Limb (tissue), 2 donors: ENCODE results near the gene VASP.
A peak's percentile ranks its signal among the peaks of the same experiment; 100 is the strongest.

Source experiments
- DNase-seq, 2 donors: peaks; one replicate each; pipeline ENCODE4 v3.0.0-alpha.2; 2016; ENCODE audit errors: extremely low spot score in 2 of 2

The VASP gene

DNA sequence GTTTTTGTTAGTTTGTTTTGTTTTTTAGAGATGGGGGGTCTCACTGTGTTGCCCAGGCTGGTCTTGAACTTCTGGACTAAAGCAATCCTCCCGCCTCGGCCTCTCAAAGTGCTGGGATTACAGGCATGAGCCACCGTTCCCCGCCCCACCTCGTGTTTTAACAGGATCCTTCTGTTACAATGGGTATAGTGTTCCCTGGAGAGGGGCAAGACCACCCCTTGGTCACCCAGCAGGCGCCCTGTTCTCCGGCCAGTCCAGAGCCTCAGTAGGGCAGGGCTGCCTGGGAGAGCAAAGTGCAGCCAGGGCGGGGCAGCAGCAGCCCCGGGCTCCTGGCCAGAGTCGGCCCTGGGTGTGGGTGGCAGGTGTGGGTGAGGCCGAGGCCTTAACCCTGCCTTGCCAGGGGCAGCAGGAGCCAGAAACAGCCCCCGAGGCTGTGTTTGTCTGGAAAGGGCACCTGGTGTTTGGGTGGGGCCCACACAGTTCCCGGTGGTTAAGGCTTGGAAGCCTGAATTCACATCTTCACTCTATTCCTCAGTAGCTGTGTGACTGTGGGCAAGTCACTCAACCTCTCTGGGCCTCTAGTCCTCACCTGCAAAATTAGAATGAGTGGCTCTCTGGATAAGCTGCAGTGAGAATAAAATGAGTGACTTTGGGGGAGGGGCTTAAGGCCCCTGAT lies 7.2 kb downstream of the VASP start:
- no peak for DNase-seq

DNA sequence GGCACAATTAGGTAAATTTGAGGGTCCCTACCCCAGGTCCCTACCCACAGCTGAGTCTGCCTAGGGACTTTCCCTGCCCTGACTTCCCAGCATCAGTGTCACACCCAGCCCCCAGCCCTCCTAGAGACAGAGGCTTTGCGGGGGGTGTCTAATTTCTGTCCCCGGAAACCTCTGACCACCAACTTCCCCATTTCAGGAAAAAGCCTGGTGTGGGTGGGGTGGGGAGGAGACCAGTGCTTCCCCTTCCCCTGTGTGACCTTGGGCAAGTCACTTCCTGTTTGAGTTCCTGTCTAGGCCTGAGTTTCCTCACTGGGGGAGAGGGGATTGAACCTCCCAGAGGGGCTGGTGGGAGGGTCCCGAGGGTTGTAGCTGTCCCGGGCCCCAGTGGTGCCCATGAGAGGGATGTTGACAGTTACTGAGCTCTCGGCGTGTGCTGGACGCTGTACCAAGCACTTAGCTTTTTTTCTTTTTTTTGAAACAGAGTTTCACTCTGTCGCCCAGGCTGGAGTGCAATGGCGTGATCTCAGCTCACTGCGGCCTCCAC lies 7.9 kb downstream of the VASP start:
- DNase-seq: no peak

DNA sequence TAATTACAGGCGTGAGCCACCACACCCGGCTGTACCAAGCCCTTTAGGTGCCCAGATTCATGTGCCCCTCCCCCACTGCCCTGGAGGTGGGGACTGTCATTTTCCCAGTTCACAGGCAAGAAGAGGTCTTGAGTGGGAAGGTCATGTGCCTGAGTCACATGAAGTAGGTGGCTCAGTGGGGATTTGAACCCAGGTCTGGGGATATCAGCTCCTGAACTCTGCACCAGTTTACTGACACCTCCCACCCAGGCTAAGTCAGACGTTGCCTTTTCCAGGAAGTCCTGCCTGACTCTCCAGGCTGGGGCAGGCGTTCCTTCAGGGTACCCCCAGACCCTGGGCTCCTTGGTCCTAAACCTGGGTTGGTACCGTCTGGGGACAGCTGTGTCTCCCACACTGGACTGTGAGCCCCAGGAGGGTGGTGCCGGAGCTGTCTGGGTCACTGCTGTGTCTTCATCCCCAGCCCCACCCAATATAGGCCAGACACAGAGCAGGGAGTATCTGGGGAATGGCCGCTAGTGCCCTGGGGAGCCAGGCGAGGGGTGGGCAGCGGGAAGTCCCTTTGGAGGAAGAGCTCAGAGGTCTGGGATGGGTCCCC lies 8.6 kb downstream of the VASP start:
- no peak for DNase-seq

DNA sequence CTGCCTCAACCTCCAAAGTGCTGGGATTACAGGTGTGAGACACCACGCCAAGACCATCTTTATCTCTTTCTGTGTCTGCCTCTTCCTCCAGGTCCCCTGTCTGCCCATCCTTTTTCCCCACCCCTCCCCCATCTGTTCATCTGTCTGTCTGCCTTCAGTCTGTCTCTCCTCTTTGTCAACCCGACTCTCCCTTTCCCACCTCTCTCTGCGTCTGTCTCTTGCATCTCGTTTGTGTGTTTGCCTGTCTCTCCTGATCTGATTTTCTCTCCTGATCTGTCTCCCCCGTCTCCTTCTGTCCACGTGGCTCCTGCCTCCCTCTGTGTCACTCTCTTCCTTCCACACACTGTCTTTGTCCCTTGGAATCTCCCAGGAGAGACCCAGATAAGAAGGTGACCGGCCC lies 10.0 kb downstream of the VASP start:
- DNase-seq: no peak

DNA sequence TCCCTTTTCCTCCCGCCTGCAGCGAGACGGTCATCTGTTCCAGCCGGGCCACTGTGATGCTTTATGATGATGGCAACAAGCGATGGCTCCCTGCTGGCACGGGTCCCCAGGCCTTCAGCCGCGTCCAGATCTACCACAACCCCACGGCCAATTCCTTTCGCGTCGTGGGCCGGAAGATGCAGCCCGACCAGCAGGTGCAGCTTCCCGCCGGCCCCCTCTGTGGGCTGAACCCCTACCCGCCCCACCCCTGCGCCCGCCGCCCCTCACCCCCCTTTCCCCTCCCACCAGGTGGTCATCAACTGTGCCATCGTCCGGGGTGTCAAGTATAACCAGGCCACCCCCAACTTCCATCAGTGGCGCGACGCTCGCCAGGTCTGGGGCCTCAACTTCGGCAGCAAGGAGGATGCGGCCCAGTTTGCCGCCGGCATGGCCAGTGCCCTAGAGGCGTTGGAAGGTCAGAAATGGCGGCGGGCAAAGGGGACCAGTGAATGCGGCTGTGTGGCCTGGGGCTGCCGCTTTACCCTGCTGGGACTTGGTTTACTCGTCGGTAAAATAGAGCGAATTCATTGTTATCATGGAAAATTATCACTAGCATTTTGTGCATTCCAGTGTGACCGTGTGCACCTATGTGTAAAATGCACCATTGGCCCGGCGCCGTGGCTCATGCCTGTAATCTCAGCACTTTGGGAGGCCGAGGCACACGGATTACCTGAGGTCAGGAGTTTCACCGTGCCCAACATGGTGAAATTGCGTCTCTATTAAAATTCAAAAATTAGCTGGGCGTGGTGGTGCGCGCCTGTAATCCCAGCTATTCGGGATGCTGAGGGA lies 10.6 kb downstream of the VASP start:
- DNase-seq: no peak

DNA sequence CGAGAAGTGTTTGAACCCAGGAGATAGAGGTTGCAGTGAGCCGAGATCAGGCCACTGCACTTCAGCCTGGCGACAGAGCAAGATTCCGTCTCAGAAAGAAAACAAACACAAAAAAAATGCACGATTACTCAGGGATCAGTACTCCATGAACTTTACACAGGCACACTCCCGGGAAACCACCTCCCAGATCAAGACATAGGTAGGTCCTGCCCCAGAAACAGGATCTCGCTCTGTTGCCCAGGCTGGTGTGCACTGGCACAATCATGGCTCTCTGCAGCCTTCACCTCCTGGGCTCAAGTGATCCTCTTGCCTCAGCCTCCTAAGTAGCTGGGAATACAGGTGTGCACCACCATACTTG lies 11.2 kb downstream of the VASP start:
- no peak for DNase-seq

DNA sequence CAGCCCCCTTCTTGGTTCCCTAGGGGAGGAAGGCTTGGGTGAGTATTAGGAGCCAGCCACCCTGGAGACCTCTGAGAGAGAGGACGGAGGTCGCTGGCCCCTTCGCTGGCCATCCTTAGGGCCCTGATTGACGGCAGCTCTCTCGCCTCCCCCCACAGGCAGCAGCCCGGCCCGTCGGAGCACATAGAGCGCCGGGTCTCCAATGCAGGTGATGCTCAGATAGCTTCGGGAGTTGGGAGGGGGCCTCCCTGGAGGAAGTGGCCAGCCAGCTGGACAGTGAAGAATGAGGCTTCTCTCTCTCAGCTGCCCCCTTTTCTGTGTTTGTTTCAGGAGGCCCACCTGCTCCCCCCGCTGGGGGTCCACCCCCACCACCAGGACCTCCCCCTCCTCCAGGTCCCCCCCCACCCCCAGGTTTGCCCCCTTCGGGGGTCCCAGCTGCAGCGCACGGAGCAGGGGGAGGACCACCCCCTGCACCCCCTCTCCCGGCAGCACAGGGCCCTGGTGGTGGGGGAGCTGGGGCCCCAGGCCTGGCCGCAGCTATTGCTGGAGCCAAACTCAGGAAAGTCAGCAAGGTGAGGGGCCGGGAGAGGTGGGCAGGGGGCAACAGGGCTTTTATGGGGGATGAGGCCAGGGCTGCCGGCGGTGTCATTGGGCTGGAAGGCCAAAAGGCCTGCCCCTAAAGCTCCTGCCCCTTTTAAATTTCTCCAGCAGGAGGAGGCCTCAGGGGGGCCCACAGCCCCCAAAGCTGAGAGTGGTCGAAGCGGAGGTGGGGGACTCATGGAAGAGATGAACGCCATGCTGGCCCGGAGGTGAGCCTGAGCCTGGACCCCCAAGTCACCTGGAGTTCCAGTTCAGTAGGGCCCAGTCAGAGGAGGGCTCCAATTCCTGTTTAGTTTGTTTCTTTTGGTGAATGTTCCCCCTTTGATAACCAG lies 15.0 kb downstream of the VASP start:
- DNase-seq: no peak

DNA sequence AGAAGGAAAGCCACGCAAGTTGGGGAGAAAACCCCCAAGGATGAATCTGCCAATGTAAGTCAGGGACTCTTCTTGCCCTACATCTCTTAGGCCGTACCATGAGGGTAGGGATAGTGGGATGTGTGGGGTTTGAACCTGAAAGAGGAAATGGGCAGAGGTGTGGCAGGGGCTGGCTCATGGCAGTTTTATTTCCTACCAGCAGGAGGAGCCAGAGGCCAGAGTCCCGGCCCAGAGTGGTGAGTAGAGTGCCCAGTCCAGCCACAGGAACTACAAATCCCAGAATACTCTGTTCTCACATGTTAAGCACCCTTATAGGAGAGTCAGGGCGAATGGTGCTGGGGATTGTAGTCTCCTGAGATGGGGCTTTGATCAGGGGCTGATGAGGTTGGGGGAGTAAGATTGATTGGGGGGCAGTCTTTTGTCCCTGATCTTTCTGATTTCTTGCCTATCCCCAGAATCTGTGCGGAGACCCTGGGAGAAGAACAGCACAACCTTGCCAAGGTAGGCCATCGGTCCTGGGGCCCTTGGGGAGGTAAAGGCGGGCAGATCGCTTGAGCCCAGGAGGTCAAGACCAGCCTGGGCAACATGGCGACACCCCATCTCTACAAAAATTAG lies 16.5 kb downstream of the VASP start:
- DNase-seq: peak; percentile 83 to 90

DNA sequence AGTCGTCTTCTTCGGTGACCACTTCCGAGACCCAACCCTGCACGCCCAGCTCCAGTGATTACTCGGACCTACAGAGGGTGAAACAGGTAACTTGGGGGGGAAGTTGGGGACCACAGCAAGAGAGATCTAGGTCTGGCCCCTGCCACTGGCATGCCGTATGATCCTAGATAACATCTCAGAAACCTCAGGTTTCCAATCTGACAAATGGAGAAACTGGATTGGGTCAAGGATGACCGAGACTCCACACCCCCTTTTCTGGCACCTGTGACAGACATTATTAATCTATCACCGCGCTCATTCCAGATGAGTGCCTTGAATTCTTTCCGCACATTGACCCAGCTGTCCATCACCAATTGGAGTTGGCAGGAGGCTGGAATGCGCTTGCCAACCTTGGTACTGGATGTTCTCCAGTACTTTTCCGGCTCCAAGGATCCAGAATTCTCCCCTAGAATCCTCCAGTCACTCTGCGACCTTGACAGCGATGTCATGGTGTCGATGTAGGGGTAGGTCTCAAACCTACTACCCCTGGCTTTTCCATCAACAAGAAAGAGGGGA lies 17.4 kb downstream of the VASP start:
- no peak for DNase-seq

DNA sequence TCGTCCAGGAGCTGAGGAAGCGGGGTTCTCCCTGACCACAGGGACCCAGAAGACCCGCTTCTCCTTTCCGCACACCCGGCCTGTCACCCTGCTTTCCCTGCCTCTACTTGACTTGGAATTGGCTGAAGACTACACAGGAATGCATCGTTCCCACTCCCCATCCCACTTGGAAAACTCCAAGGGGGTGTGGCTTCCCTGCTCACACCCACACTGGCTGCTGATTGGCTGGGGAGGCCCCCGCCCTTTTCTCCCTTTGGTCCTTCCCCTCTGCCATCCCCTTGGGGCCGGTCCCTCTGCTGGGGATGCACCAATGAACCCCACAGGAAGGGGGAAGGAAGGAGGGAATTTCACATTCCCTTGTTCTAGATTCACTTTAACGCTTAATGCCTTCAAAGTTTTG lies 18.9 kb downstream of the VASP start:
- DNase-seq: peak in 1 of 2 donors; percentile 61

DNA sequence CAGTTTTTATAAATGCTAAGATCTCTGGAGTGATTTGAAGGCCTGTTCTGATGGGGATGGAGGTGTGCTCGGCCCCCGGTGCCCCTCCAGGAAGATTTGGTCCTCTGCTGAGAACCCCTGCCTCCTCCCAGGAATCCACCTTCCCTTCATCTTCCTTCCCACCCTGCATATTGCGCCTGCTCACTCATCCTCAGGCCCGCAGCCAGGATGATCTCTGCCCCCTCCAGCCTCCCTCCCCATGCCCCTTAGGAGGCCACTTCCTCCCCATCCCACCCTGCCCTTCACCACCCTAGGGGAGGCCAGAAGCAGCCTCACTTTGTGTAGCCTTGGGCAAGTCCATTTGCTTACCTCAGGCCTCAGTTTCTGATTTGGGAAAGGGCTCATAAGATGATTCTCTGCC lies 19.7 kb downstream of the VASP start:
- no peak for DNase-seq

DNA sequence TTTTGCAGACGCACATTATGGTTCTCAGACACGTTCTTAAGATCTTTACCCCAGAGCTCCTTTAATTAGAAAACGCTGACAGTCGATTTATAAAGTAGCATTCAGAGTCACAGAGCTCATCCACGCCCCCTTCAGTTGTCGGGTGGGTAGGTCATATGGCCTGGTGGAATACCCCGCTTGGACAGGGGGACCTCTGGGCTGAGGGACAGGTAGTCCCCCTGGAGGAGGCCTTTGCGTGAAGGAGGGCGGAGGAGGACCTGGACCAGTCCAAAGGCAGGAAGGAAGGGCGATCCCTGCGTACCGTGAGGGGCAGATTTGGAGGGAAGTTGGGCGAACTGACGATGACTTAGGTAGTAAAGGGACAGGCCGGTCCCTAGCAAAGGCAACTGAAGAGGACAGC lies 20.5 kb downstream of the VASP start:
- no peak for DNase-seq

DNA sequence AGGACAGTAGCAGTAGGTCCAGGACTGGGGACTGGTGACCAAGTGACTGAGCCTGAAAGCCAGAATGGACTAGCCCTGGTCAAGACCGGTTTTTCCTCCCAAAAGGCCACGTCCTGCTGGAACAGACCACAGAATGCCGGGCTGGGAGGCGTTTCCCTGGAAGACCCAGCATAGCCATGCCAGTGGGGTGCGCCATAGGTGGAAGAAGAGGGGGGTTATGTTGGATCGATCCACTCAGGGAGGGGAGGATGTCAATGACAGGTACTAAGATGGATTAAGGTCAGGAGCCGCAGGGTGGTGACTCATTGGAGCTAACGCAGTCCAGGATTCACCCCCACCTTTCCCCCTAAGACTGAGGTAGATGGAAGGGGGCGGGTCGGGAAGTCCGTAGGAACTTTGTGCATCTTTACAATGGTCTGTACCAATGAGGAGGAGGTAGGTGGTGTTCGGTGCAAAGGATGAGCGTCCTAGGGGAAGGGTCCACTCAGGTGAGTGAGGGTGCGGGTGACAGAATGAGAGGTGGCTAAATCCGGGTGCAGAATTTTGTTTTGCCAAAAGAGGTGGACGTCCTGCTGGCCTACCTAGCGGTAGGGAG lies 21.0 kb downstream of the VASP start:
- DNase-seq: no peak

DNA sequence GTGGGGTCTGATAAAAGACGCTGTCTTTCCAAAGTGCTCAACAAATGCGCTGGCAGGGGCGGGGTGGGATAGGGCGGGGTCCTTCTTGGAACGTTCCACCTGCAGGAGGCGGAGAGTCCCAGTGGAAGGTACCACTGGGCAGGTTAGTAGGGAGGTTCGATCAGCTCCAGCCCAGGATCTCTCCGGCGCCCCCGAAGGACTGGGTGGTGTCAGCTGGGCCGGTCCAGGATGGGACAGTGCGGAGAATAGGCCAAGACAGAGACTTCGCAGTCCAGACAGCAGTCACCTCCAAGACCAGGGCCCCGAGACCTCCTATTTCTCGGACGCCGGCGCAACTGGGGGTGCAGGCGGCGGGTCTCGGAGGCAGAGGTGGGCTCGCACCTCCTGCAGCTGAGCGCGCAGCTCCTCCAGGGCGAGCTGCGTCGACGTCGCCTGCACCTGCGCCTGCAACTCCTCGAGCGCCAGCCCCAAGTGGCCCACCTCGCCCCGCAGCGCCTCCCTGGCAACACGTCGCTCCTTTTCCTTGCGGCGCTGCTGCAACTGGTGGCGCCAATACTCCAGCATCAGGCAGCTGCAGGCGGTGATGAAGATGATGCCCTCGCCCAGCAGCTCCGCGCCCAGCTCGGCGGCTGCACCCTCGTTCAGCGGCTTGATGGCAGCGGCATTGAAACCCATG lies 21.6 kb downstream of the VASP start:
- DNase-seq: peak in 1 of 2 donors; percentile 60

DNA sequence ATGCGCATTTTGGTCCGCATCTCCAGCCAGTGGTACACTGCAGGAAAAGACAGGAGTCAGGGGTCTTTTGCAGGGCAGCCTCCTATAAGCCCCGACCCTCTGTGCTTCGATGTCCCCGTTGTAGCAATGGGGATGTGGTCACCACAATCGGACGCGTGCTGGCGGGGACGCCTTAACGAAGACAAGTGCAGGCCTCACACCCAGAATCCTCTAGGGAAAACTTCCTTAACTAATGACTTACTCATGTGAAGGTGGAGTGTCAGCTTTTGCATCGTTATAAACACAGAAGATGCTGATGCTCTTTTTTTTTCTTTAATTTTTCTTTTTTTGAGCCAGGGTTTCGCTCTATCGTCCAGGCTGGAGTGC lies 22.1 kb downstream of the VASP start:
- DNase-seq: no peak

DNA sequence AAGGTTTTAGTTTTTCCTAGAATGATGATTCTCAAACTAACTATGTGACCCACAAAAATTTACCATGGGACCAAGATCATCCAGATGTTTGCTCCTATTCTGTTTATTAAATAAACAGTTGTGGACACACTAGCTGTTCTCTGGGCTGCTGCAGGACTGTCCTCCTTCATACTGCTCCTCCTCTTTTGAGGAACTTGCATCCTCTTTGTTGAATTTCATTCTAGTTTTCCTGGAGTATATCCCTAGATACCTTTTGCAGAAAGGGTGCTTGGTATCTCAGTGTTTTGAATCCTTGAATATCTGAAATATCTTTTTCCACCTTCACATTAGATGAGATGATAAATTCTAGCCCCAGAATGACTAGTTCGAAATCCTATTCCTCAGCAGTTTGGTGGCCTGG lies 24.1 kb downstream of the VASP start:
- DNase-seq: no peak

DNA sequence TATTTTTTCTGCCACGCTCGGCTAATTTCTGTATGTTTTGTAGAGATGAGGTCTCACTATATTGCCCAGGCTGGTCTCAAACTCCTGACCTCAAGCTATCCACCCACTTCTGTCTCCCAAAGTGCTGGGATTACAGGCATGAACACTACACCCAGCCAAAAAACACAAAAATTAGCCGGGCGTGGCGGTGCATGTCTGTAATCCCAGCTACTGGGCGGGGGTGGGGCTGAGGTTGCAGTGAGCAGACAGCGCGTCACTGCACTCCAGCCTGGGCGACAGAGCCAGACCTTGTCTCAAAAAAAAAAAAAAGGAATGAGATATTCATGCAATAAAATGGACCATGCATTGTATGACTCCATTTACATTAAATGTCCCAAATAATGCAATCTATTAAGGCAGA lies 32.2 kb downstream of the VASP start:
- no peak for DNase-seq

DNA sequence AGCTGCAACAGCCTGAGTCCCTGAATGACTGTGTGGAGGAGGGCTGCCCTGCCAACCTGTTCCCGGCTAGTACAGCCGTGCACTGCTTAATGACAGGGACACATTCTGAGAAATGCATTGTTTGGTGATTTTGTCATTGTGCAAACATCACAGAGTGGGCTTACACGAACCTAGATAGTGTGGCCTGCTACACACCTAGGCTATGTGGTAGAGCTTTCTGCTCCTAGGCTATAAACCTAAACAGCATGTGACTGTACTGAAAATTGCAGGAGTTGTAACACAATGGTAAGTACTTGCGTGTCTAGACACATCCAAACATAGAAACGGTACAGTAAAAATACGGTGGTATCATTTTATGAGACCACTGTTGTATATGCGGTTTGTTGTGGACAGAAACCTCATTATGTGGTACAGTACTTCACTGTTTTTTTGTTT lies 35.0 kb downstream of the VASP start:
- DNase-seq: no peak

DNA sequence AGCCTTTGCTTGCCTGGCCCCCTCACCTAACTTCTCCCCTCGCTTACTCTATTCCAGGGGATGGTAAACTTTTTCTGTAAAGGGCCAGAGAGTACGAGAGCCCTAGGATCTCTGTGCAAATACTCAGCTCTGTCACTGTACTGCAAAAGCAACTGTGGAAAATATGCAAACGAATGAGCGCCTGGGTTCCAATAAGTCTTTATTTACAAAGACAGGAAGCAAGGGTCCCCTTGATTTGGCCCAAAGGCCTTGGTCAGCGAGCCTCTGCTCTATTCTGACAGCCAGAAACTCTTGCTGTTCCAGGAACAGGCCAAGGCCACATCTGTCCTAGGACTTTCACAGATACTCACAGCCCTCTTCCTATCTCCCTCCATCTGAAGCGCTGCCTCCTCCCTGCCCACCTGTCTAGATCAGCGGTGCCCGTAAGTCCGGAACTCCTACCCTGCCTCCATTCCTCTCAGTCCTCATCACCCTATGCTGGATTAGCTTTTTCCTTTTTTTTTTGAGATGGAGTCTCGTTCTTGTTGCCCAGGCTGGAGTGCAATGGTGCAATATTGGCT lies 40.0 kb downstream of the VASP start:
- no peak for DNase-seq
